Measurements from ENCODE around the gene KIAA2012. TPM values are rescaled to one million over a fixed set of nuclear protein-coding genes. Genes with fewer than 3 reads are reported as not detected.

The KIAA2012 gene
- total and polyA plus RNA-seq, 2 of the 4 experiments (the other 2 are of a cell fraction): under 0.01 to 0.09 TPM

- H4K91ac ChIP-seq (ENCODE audit: insufficient read depth, low read depth, low read length): peak overlapping the region; percentile 70
- H3K27ac ChIP-seq (ENCODE audit: insufficient read depth, low read length): peak overlapping the region; percentile 49; the same call in 1 of the 2 replicates
- H3K14ac ChIP-seq (replicated peaks; ENCODE audit: low read depth, low read length): peak overlapping the region; percentile 82
- H4K8ac ChIP-seq (ENCODE audit: low read depth in 2 of 2, low read length in 2 of 2): peak overlapping the region; percentile 17 to 29; a peak in 3 of 4 replicates
- peaks cover 41% of the 10 kb centered on the region for H3K4me1 ChIP-seq (ENCODE audit: control insufficient read depth, insufficient read depth, low read length)
- 40% methylated on average over 1 of the region's 6 CpGs; no CpG with 5 or more reads in 1 of the 2 experiments for WGBS, 2 experiments (ENCODE audit: extremely low coverage in 2 of 2, insufficient read length in 1 of 2)
- H2AK5ac ChIP-seq (ENCODE audit: low read depth, low read length): peak overlapping the region; percentile 68; the same call in 1 of the 2 replicates
- dilution Hi-C loops (cut with HindIII; ENCODE audit: low sequenced_read_pairs, unreplicated experiment): no loop called here
- ChIA-PET CTCF (no interaction called here), POLR2A (ENCODE audit: unreplicated experiment) (no interaction called here)
- peaks cover 4% of the 10 kb centered on the region for H3K9me3 ChIP-seq (ENCODE audit: control insufficient read depth, insufficient read depth, low read length)
- peaks cover 31% of the 10 kb centered on the region for H3K9me1 ChIP-seq (ENCODE audit: insufficient read depth, low read length)
- intact Hi-C loops (cut with micrococcal nuclease): loop anchor here (2.0 kb wide), 1 partner anchor 21 kb away; no protein-coding TSS in a partner anchor
- no peak overlapping the region for H3K4me2 ChIP-seq (ENCODE audit: low read depth, low read length)
- no peaks in the 10 kb centered on the region; a peak in 1 of 4 replicates for H3K79me1 ChIP-seq (ENCODE audit: low read depth in 1 of 2, low read length in 2 of 2)
- in situ Hi-C loops (cut with MboI; ENCODE audit: low sequenced_read_pairs): no loop called here
- H2BK20ac ChIP-seq (ENCODE audit: low read depth, low read length): peak overlapping the region; percentile 35
- peak overlapping the region; percentile 50; the same call in 1 of the 2 replicates for H4K5ac ChIP-seq (ENCODE audit: low read depth, low read length)
- no peak overlapping the region for H3K23ac ChIP-seq (ENCODE audit: low read depth, low read length)
- H3K9ac ChIP-seq (ENCODE audit: low read depth, low read length): no peak overlapping the region
- no peaks in the 10 kb centered on the region for H4K20me1 ChIP-seq (ENCODE audit: insufficient read depth, low read length)
- no peak for ATAC-seq (ENCODE audit: low read depth)
- TF ChIP-seq MAFK (IDR thresholded peaks at IDR 0.05; ENCODE audit: low read depth, low read length) (no peak), CEBPB (IDR thresholded peaks at IDR 0.05; ENCODE audit: low read depth, low read length) (0 out of 2 replicates have a peak, but pooled peaks have one; percentile 18)
- H3K18ac ChIP-seq (ENCODE audit: low read depth, low read length): peak overlapping the region; percentile 28
- H3K4ac ChIP-seq (ENCODE audit: low read depth, low read length): peak overlapping the region; percentile 73
- H3K27me3 ChIP-seq (ENCODE audit: control insufficient read depth, insufficient read depth, low read length): no peaks in the 10 kb centered on the region
- peak overlapping the region; percentile 96 for H2BK120ac ChIP-seq (ENCODE audit: low read depth, low read length)
- H3K56ac ChIP-seq (ENCODE audit: extremely low read depth, insufficient read depth, low read length): no peak overlapping the region
- H3K36me3 ChIP-seq (ENCODE audit: control insufficient read depth, insufficient read depth, low read length): no peaks in the 10 kb centered on the region
- no peak overlapping the region for H2AFZ ChIP-seq (replicated peaks; ENCODE audit: low read length, poor library complexity)
- peak; percentile 45 for DNase-seq
- H3K4me3 ChIP-seq (ENCODE audit: insufficient read depth, low read depth, low read length): no peak overlapping the region
- BruUV-seq (replicated peaks): no TSS peak
- H2BK5ac ChIP-seq (ENCODE audit: low read depth, low read length, poor library complexity, severe bottlenecking): peak overlapping the region; percentile 99
- H2BK15ac ChIP-seq (ENCODE audit: low read depth, low read length): peak overlapping the region; percentile 53; the same call in 2 of the 3 replicates
- H2AK9ac ChIP-seq (replicated peaks; ENCODE audit: low read depth, low read length, poor library complexity): peak overlapping the region; percentile 3
These were observed 40.6 kb downstream of the KIAA2012 start for GRCh38 chr2:202113571-202114142.

All from IMR-90 (cell line).